Activated CD4-positive, alpha-beta memory T cell treated with anti-CD3 and anti-CD28 coated beads, Interleukin-2, amount 10 ng/mL, durations not matched to agents 7 days and 5 days (primary cell): ENCODE measurements around the gene DMKN. TPM values are rescaled to one million over a fixed set of nuclear protein-coding genes. Genes with fewer than 3 reads are reported as not detected.

Experiments
- CTCF ChIA-PET: fragments of 350-600 bp; sonication (Branson Sonifier 250); formaldehyde crosslinking; loops from one replicate; lab custom pipeline; 2021; ENCODE audit warnings: antibody characterized with exemption, inconsistent platforms; lab: Charles Lee
- POLR2A ChIA-PET: fragments of 350-600 bp; sonication (Branson Sonifier 250); formaldehyde crosslinking; loops from one replicate; lab custom pipeline; 2021; ENCODE audit warnings: antibody characterized with exemption; lab: Charles Lee
- DNase-seq: peaks from one replicate; pipeline ENCODE4 v3.0.0-alpha.2; 2020
- H3K27ac Mint-ChIP-seq: one replicate; pipeline ENCODE4 v1.8.0; 2021; ENCODE audit warnings: mild to moderate bottlenecking, mixed read lengths
- H3K27me3 Mint-ChIP-seq: one replicate; pipeline ENCODE4 v1.8.0; 2021; ENCODE audit warnings: mixed read lengths
- H3K36me3 Mint-ChIP-seq: one replicate; pipeline ENCODE4 v1.8.0; 2021; ENCODE audit warnings: low read depth, mixed read lengths
- H3K4me1 Mint-ChIP-seq: one replicate; pipeline ENCODE4 v1.8.0; 2021; ENCODE audit warnings: mixed read lengths
- H3K4me3 Mint-ChIP-seq: one replicate; pipeline ENCODE4 v1.8.0; 2021; ENCODE audit warnings: mild to moderate bottlenecking, mixed read lengths
- H3K9me3 Mint-ChIP-seq: one replicate; pipeline ENCODE4 v1.8.0; 2021; ENCODE audit warnings: mixed read lengths
- total RNA-seq, 2 experiments: library from RNA; stranded (reverse); gene quantifications; one replicate each; pipeline ENCODE4 v1.2.3, GENCODE V29; 2021

The DMKN gene, protein sequence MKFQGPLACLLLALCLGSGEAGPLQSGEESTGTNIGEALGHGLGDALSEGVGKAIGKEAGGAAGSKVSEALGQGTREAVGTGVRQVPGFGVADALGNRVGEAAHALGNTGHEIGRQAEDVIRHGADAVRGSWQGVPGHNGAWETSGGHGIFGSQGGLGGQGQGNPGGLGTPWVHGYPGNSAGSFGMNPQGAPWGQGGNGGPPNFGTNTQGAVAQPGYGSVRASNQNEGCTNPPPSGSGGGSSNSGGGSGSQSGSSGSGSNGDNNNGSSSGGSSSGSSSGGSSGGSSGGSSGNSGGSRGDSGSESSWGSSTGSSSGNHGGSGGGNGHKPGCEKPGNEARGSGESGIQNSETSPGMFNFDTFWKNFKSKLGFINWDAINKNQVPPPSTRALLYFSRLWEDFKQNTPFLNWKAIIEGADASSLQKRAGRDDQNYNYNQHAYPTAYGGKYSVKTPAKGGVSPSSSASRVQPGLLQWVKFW
- total RNA-seq, result not detected

DNA sequence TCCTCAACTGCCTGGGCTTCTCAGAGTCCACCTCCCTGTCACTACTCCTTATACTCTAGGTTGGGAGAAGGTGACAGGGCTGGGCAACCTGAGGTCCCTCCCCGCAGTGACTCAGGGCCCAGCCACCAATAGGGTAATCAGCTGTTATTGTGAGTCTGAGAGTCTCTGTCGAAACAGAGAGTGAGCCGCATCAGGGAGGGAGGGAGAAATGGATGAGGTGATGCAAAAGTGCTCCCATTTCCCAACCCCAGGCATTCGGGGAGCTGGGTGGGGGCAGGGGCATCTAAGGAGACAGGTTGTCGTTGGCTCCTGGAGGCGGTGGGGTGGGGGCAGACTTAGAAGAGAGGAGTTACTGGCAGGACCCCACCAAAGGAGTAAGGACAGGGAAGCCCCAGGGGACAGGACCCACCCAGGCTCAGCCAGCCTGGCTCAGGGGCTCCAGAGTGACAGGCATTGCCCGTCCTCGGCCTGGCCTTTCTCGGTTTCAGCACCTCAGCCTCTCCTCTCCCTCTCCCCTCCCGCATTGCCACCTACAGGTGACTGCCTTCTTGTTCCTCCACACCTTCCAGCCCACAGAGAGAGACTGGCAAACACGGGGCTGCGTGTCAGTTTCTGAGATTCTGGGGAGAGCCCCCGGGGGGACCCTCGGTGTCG lies at the start of gene DMKN:
Gene DMKN, minus strand, starts transcription at position 22 of the 654 bp plus-strand sequence. CDS start 174 bp downstream, outside the sequence.
- H3K4me1 Mint-ChIP-seq, result peaks cover 14% of the 10 kb centered on the region
- peaks cover 37% of the 10 kb centered on the region for H3K27me3 Mint-ChIP-seq
- ChIA-PET POLR2A (no interaction called here), CTCF (interaction anchor here (0.6 kb wide), 1 partner anchor 212 kb away, joined by 3 read pairs; no protein-coding TSS in a partner anchor)
- DNase-seq, result no peak
- no peak within 1 kb of the TSS for H3K27ac Mint-ChIP-seq
- H3K36me3 Mint-ChIP-seq, result no peaks in the 10 kb centered on the region
- no peak within 1 kb of the TSS for H3K4me3 Mint-ChIP-seq
- no peaks in the 10 kb centered on the region for H3K9me3 Mint-ChIP-seq

DNA sequence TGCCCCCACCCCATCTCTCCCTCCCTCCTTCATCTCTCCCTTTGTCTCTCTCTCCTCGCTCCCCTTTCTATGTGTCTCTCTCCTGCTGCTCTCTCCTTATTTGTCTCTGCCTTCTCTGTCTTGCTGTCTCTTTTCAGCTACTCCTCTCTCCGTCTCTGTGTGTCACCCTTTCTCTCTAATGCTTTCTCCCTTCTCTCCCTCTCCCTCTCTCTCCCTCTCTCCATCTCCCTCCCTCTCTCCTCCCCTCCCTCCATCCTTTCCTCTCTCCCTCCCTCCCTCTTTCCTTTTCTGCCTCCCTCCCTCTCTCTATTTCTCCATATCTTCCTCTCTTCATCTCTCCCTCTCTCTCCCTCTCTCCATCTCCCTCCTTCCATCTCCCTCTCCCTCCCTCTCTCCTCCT lies 49.3 kb upstream of the DMKN start:
- no peak overlapping the region for H3K4me3 Mint-ChIP-seq
- ChIA-PET CTCF (interaction anchor here (1.0 kb wide), 1 partner anchor 14 kb away, joined by 4 read pairs; no protein-coding TSS in a partner anchor), POLR2A (no interaction called here)
- no peaks in the 10 kb centered on the region for H3K36me3 Mint-ChIP-seq
- no peak for DNase-seq
- H3K27ac Mint-ChIP-seq, result no peak overlapping the region
- peaks cover 5% of the 10 kb centered on the region for H3K4me1 Mint-ChIP-seq
- H3K9me3 Mint-ChIP-seq, result no peaks in the 10 kb centered on the region
- H3K27me3 Mint-ChIP-seq, result peaks cover 36% of the 10 kb centered on the region

GRCh38 chr19:35562336-35562735 lies 48.9 kb upstream of the DMKN start:
- H3K9me3 Mint-ChIP-seq, result no peaks in the 10 kb centered on the region
- H3K27ac Mint-ChIP-seq, result no peak overlapping the region
- DNase-seq, result no peak
- no peaks in the 10 kb centered on the region for H3K36me3 Mint-ChIP-seq
- H3K4me1 Mint-ChIP-seq, result peaks cover 5% of the 10 kb centered on the region
- ChIA-PET CTCF (no interaction called here), POLR2A (no interaction called here)
- H3K27me3 Mint-ChIP-seq, result peaks cover 37% of the 10 kb centered on the region
- no peak overlapping the region for H3K4me3 Mint-ChIP-seq

DNA sequence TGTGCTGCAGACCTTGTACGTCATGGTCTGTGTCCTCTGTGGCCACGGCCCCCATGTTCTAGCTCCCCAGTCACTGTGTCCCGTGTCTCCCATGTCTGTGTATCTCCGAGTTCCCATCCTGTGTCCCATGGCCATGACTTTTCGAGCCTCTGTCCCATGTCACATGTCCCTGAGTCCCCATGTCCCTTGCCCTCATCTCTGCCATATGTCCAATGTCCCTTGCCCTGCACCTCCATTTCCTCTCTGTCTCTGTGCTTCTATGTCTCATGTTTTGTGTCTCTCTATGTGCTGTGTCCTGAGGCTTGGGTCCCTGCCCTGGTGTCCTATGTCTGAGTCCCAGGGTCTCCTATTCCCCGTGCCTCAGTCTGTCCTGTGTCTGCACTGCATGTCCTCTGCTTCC lies 48.0 kb upstream of the DMKN start:
- peaks cover 37% of the 10 kb centered on the region for H3K27me3 Mint-ChIP-seq
- ChIA-PET CTCF (no interaction called here), POLR2A (no interaction called here)
- peaks cover 8% of the 10 kb centered on the region for H3K4me1 Mint-ChIP-seq
- no peak overlapping the region for H3K4me3 Mint-ChIP-seq
- DNase-seq, result no peak
- no peaks in the 10 kb centered on the region for H3K36me3 Mint-ChIP-seq
- H3K27ac Mint-ChIP-seq, result no peak overlapping the region
- H3K9me3 Mint-ChIP-seq, result no peaks in the 10 kb centered on the region

DNA sequence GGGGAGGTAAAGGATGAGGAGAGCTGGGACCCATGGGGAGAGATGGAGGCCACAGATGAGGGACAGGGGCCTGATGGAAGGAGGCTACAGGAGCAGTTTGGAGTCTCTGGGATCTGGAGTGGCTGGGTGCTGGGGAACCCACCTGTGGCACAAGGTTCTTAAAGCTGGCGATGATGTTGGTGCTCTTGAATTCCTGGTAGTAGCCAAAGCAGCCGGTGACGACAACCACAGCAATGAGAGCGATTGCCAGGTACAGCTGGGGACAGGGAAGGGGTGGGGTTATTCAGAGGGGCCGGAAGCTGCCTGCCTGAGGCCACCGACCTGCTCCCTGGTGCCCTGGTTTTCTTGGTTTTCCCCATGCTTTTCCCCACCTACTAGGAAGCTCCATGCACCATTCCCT lies 47.2 kb upstream of the DMKN start:
- DNase-seq, result no peak
- H3K9me3 Mint-ChIP-seq, result no peaks in the 10 kb centered on the region
- no peaks in the 10 kb centered on the region for H3K36me3 Mint-ChIP-seq
- H3K4me1 Mint-ChIP-seq, result peaks cover 8% of the 10 kb centered on the region
- ChIA-PET CTCF (no interaction called here), POLR2A (no interaction called here)
- H3K27me3 Mint-ChIP-seq, result peaks cover 43% of the 10 kb centered on the region
- H3K4me3 Mint-ChIP-seq, result no peak overlapping the region
- H3K27ac Mint-ChIP-seq, result no peak overlapping the region

DNA sequence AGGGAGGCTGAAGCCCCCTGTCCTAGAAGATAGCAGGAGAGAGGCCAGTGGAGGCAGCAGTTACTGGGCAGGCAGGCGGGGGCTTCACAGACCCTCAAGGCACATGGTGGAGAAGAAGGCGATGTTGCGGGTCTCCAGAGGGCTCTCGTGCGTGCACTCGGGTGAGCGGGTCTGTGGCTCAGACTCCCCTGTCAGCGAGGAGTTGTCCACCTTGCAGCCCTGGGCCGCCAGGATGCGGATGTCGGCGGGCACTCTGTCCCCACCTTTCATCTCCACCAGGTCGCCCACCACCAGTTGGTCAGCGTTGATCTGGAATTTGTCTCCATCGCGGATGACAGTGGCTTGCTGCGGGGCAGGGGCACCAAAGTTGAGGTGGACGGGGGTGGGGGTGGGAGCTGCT lies 46.8 kb upstream of the DMKN start:
- DNase-seq, result no peak
- Mint-ChIP-seq H3K9me3 (no peaks in the 10 kb centered on the region), H3K27me3 (peaks cover 43% of the 10 kb centered on the region), H3K4me1 (peaks cover 8% of the 10 kb centered on the region), H3K27ac (no peak overlapping the region), H3K36me3 (no peaks in the 10 kb centered on the region), H3K4me3 (no peak overlapping the region)
- ChIA-PET POLR2A (no interaction called here), CTCF (no interaction called here)

GRCh38 chr19:35559781-35560180 lies 46.3 kb upstream of the DMKN start:
- no peak for DNase-seq
- Mint-ChIP-seq H3K27ac (no peak overlapping the region), H3K9me3 (no peaks in the 10 kb centered on the region), H3K36me3 (no peaks in the 10 kb centered on the region), H3K27me3 (peaks cover 43% of the 10 kb centered on the region), H3K4me1 (peaks cover 8% of the 10 kb centered on the region), H3K4me3 (no peak overlapping the region)
- ChIA-PET CTCF (no interaction called here), POLR2A (no interaction called here)

- POLR2A ChIA-PET, result no interaction called here
- Mint-ChIP-seq H3K27ac (no peak overlapping the region), H3K4me3 (no peak overlapping the region), H3K9me3 (no peaks in the 10 kb centered on the region), H3K4me1 (peaks cover 8% of the 10 kb centered on the region), H3K27me3 (peaks cover 43% of the 10 kb centered on the region), H3K36me3 (no peaks in the 10 kb centered on the region)
- CTCF ChIA-PET, result no interaction called here
- no peak for DNase-seq
Measured at GRCh38 chr19:35559281-35559659, 45.8 kb upstream of the DMKN start.

DNA sequence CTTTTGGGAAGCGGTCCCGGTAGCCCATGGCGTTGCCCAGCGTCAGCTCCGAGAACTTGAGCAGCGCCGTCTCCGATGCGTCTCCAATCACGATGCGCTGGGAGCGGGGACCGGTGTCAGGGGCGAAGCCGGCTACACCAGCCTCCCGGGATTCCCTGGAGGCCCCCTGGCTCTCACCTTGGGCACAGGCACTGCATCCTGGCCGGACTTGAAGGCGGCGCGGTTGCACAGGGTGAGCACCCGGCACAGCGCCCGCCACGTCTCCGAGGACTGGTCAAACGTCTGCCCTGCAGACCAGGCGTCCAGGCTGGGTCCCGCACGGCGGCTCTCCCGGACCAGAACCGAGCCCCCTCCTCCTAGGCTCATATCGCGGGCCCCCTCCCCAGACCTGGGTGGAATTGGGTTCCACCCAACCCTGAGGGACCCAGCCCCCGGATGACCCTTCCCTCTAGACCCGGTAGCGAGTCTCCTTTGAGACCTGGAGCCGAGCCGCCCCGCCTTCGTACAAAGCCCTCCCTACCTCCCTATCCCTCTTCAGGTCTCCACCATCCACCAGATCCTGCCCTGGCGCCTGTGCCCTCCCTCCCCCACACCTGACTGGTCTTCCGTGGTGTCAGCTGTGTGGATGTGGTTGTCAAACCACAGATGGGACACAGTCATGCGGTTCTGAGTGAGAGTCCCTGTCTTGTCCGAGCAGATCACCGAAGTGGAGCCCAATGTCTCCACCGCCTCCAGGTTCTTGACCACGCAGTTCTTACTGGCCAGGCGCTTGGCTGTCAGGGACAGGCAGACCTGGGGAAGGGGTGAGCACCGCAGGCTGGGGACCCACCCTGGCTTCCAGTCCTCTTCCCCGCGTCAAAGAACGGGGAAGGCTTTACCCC lies 45.2 kb upstream of the DMKN start:
- Mint-ChIP-seq H3K9me3 (no peaks in the 10 kb centered on the region), H3K27ac (no peak overlapping the region), H3K27me3 (peaks cover 43% of the 10 kb centered on the region), H3K4me3 (no peak overlapping the region), H3K4me1 (peaks cover 8% of the 10 kb centered on the region), H3K36me3 (no peaks in the 10 kb centered on the region)
- DNase-seq, result no peak
- POLR2A ChIA-PET, result interaction anchor here (1.1 kb wide), 1 partner anchor 26 kb away, joined by 3 read pairs; no protein-coding TSS in a partner anchor
- CTCF ChIA-PET, result interaction anchor here (0.7 to 3.2 kb wide), 3 partner anchors 11 to 50 kb away, joined by 3 to 18 read pairs (median 4); no protein-coding TSS in a partner anchor

DNA sequence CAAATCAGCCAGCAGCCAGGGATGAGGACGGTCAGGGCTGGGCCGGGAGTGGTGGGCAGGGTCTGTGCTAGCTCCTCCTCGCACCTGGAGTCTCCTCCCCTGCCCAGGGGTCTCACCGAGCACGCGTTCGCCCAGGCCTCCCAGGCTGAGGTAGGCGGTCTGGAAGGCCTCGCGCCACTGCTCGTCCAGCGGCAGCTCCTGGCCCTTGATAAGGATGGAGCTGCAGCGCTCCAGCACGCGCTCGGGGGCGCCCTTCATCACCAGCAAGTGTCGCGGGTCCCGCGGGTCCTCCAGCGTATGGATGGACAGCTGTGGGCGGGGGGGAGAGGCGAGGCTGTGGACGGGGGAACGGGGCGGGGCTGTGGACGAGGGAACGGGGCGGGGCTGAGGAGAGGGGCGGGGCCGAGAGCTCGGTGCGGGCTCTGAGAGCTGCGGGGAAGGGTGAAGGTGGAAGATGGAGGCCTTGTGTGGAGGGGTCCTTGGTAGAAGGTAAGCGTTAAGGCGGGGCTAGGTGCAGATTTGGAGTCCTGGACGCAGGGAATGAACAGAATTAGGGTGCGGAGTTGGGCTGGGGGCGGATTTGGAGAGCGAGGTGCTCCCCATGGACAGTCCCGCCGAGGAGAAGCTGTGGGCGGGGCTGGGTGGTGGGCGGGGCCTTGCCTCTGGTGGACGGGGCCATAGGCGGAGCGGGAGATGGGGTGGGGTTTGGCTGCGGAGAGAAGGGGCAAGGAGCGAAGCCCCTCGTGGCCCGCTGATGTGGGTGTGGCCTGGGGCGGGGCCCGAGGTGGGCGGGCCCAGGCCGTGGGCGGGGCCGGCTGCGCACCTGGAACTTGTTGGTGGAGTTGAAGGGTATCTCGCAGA lies 44.3 kb upstream of the DMKN start:
- Mint-ChIP-seq H3K9me3 (no peaks in the 10 kb centered on the region), H3K27me3 (peaks cover 46% of the 10 kb centered on the region), H3K27ac (no peak overlapping the region), H3K36me3 (no peaks in the 10 kb centered on the region), H3K4me3 (peak overlapping the region; percentile 31), H3K4me1 (peaks cover 8% of the 10 kb centered on the region)
- ChIA-PET CTCF (interaction anchor here (0.6 to 3.2 kb wide), 5 partner anchors 10 to 262 kb away, joined by 3 to 18 read pairs (median 3); no protein-coding TSS in a partner anchor), POLR2A (interaction anchor here (1.0 to 1.1 kb wide), 2 partner anchors 9 to 27 kb away, joined by 3 read pairs; no protein-coding TSS in a partner anchor)
- peak; percentile 49 for DNase-seq

GRCh38 chr19:35556846-35557538 lies 43.5 kb upstream of the DMKN start:
- Mint-ChIP-seq H3K4me3 (no peak overlapping the region), H3K9me3 (no peaks in the 10 kb centered on the region), H3K27me3 (peaks cover 42% of the 10 kb centered on the region), H3K4me1 (peaks cover 8% of the 10 kb centered on the region), H3K27ac (no peak overlapping the region), H3K36me3 (no peaks in the 10 kb centered on the region)
- CTCF ChIA-PET, result interaction anchor here (1.0 to 3.2 kb wide), 3 partner anchors 9 to 35 kb away, joined by 3 to 18 read pairs (median 4); no protein-coding TSS in a partner anchor
- no peak for DNase-seq
- POLR2A ChIA-PET, result interaction anchor here (1.0 kb wide), 1 partner anchor 9 kb away, joined by 3 read pairs; no protein-coding TSS in a partner anchor
